Left hindlimb (tissue), 1 donor: ENCODE results near the gene ZNF586.

Experiments
- DNase-seq: peaks from one replicate; pipeline ENCODE4 v3.0.0-alpha.2; 2018

The ZNF586 gene

DNA sequence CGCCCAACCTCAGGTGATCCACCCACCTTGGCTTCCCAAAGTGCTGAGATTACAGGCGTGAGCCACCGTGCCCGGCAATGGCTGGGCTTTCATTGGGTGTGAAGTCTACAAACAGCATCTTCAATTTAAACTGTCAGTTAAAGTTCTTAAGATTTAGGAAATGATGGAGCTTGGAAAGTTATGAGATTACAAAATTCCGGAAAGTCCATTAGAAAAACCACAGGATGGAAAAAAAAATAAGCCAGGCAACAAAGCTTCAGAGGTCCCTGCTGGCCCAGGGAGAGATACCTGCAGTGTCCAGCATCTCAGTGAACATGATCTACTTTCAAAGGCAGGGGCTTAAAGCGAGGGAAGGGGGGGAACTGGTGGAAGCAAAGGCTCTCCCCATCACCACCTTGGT is 56.0 kb downstream of the ZNF586 start:
- no peak for DNase-seq

- no peak for DNase-seq
Observed at GRCh38 chr19:57829316-57829715, 59.8 kb downstream of the ZNF586 start.

GRCh38 chr19:57830071-57830602 is 60.7 kb downstream of the ZNF586 start, which contains the start of gene ZNF587B:
ZNF587B (plus strand) TSS chr19:57830299; CDS start chr19:57830529, 230 bp downstream.
- DNase-seq: peak; percentile 81
